WTC11 (cell line): ENCODE results near the gene SLC15A4. TPM values are rescaled to one million over a fixed set of nuclear protein-coding genes. Genes with fewer than 3 reads are reported as not detected.

Experiments
- ATAC-seq: fragments of 200-7000 bp; cut with Tn5 transposase; 2 replicates; pipeline ENCODE4 v1.10.0; 2021; ENCODE audit warnings: mild to moderate bottlenecking, moderate library complexity
- CTCF ChIA-PET: fragments of 300-600 bp; sonication (Branson Sonifier 250); formaldehyde crosslinking; loops from one replicate; lab custom pipeline; 2021; ENCODE audit warnings: antibody characterized with exemption; lab: Charles Lee
- POLR2A ChIA-PET: fragments of 350-600 bp; sonication (Branson Sonifier 250); formaldehyde crosslinking; loops from one replicate; lab custom pipeline; 2021; ENCODE audit warnings: antibody characterized with exemption; lab: Charles Lee
- DNase-seq: peaks from one replicate; pipeline ENCODE4 v3.0.0; 2021; ENCODE audit warnings: low spot score
- H3K27ac Mint-ChIP-seq: 2 replicates; pipeline ENCODE4 v1.8.0; 2021; ENCODE audit warnings: mixed read lengths
- H3K27me3 Mint-ChIP-seq: 2 replicates; pipeline ENCODE4 v1.8.0; 2021; ENCODE audit warnings: low read depth, mild to moderate bottlenecking, moderate library complexity, mixed read lengths
- H3K36me3 Mint-ChIP-seq: 2 replicates; pipeline ENCODE4 v1.8.0; 2021; ENCODE audit warnings: mixed read lengths
- H3K4me1 Mint-ChIP-seq: 2 replicates; pipeline ENCODE4 v1.8.0; 2022; ENCODE audit warnings: mixed read lengths
- H3K4me3 Mint-ChIP-seq: 2 replicates; pipeline ENCODE4 v1.8.0; 2021; ENCODE audit warnings: mild to moderate bottlenecking, moderate library complexity, mixed read lengths
- H3K9me3 Mint-ChIP-seq: 2 replicates; pipeline ENCODE4 v1.8.0; 2021; ENCODE audit warnings: mixed read lengths
- AFF4 ChIP-seq: sonication (generic); formaldehyde crosslinking; IDR thresholded peaks from 2 replicates; pipeline ENCODE4 v1.8.1; 2023; ENCODE audit warnings: mild to moderate bottlenecking, missing genetic modification reagents, borderline replicate concordance
- ARID4B ChIP-seq: sonication (generic); formaldehyde crosslinking; IDR thresholded peaks from 2 replicates; pipeline ENCODE4 v1.8.0; 2023; ENCODE audit warnings: missing genetic modification reagents, mild to moderate bottlenecking, borderline replicate concordance
- ATF2 ChIP-seq: sonication (generic); formaldehyde crosslinking; IDR thresholded peaks from 2 replicates; pipeline ENCODE4 v1.8.1; 2022; ENCODE audit warnings: low read depth, missing genetic modification reagents, borderline replicate concordance
- CBFB ChIP-seq: sonication (generic); formaldehyde crosslinking; IDR thresholded peaks from 2 replicates; pipeline ENCODE4 v1.8.1; 2022; ENCODE audit warnings: mild to moderate bottlenecking, low read depth, missing genetic modification reagents
- CTCF ChIP-seq: fragments of 200-600 bp; IDR thresholded peaks from 2 replicates; pipeline ENCODE4 v1.8.0; 2022; ENCODE audit warnings: antibody characterized with exemption
- ETV6 ChIP-seq: sonication (generic); formaldehyde crosslinking; IDR thresholded peaks from 2 replicates; pipeline ENCODE4 v1.8.1; 2022; ENCODE audit warnings: mild to moderate bottlenecking, missing genetic modification reagents
- FOXK1 ChIP-seq: sonication (generic); formaldehyde crosslinking; IDR thresholded peaks from 2 replicates; pipeline ENCODE4 v1.8.0; 2022; ENCODE audit warnings: mild to moderate bottlenecking, moderate library complexity, missing genetic modification reagents
- GRHL2 ChIP-seq: fragments of 250-450 bp; sonication (Bioruptor Pico); IDR thresholded peaks from 2 replicates; pipeline ENCODE4 v1.8.0; 2022; ENCODE audit warnings: mild to moderate bottlenecking, moderate library complexity; ENCODE audit not compliant: insufficient replicate concordance, severe bottlenecking
- IRF1 ChIP-seq: sonication (generic); formaldehyde crosslinking; IDR thresholded peaks from 2 replicates; pipeline ENCODE4 v1.8.0; 2023; ENCODE audit warnings: missing genetic modification reagents
- JAZF1 ChIP-seq: fragments of 250-450 bp; sonication (Bioruptor Pico); IDR thresholded peaks from 2 replicates; pipeline ENCODE4 v1.9.0; 2021; ENCODE audit warnings: moderate library complexity, mild to moderate bottlenecking, inconsistent platforms
- JUN ChIP-seq: sonication (generic); formaldehyde crosslinking; IDR thresholded peaks from 2 replicates; pipeline ENCODE4 v1.8.0; 2023; ENCODE audit warnings: mild to moderate bottlenecking, missing genetic modification reagents
- KAT7 ChIP-seq: sonication (generic); formaldehyde crosslinking; IDR thresholded peaks from 2 replicates; pipeline ENCODE4 v1.8.1; 2023; ENCODE audit warnings: missing genetic modification reagents, mild to moderate bottlenecking, borderline replicate concordance
- NR2C2 ChIP-seq: sonication (generic); formaldehyde crosslinking; IDR thresholded peaks from 2 replicates; pipeline ENCODE4 v1.8.0; 2022; ENCODE audit warnings: mild to moderate bottlenecking, missing genetic modification reagents
- PRRX2 ChIP-seq: fragments of 250-450 bp; sonication (Bioruptor Pico); IDR thresholded peaks from 2 replicates; pipeline ENCODE4 v1.8.0; 2021; ENCODE audit warnings: mild to moderate bottlenecking
- RORB ChIP-seq: fragments of 250-450 bp; sonication (Bioruptor Pico); IDR thresholded peaks from 2 replicates; pipeline ENCODE4 v1.9.0; 2021; ENCODE audit warnings: mild to moderate bottlenecking
- SP1 ChIP-seq: sonication (generic); formaldehyde crosslinking; conservative IDR thresholded peaks from 2 replicates; pipeline ENCODE4 v1.8.1; 2022; ENCODE audit warnings: missing genetic modification reagents
- USF2 ChIP-seq: sonication (generic); formaldehyde crosslinking; IDR thresholded peaks from 2 replicates; pipeline ENCODE4 v1.8.1; 2023; ENCODE audit warnings: mild to moderate bottlenecking, missing genetic modification reagents, moderate library complexity
- ZMAT4 ChIP-seq: fragments of 250-450 bp; sonication (Bioruptor Pico); IDR thresholded peaks from 2 replicates; pipeline ENCODE4 v1.9.0; 2021; ENCODE audit warnings: mild to moderate bottlenecking
- ZNF138 ChIP-seq: sonication (generic); formaldehyde crosslinking; conservative IDR thresholded peaks from 2 replicates; pipeline ENCODE4 v1.8.1; 2022; ENCODE audit warnings: mild to moderate bottlenecking, moderate library complexity, missing genetic modification reagents
- ZNF396 ChIP-seq: fragments of 250-450 bp; sonication (Bioruptor Pico); IDR thresholded peaks from 2 replicates; pipeline ENCODE4 v1.8.0; 2021; ENCODE audit warnings: mild to moderate bottlenecking, moderate library complexity, borderline replicate concordance
- total RNA-seq: library from RNA; stranded (reverse); gene quantifications from 3 replicates; pipeline ENCODE4 v1.2.3, GENCODE V29; 2021

The SLC15A4 gene
- total RNA-seq, 1 experiment from 2014 or later, result 6.4 TPM

GRCh38 chr12:128792881-128793280 lies 30.9 kb downstream of the SLC15A4 start:
- ChIA-PET POLR2A (no interaction called here), CTCF (no interaction called here)
- no peak for DNase-seq
- Mint-ChIP-seq H3K27ac (no peak overlapping the region), H3K9me3 (peaks cover 40% of the 10 kb centered on the region), H3K4me1 (peaks cover 3% of the 10 kb centered on the region; the same call in 1 of the 2 replicates), H3K4me3 (no peak overlapping the region), H3K27me3 (peaks cover 16% of the 10 kb centered on the region), H3K36me3 (peaks cover 73% of the 10 kb centered on the region)
- ATAC-seq, result no peak
- TF ChIP-seq ATF2 (CRISPR knock-in tag), result no peak
- TF ChIP-seq USF2 (CRISPR knock-in tag), result no peak
- no peak for TF ChIP-seq SP1 (CRISPR knock-in tag)
- TF ChIP-seq PRRX2 (CRISPR knock-in tag), result no peak
- TF ChIP-seq ZNF138 (CRISPR knock-in tag), result no peak
- TF ChIP-seq GRHL2 (CRISPR knock-in tag), result no peak
- TF ChIP-seq JUN (CRISPR knock-in tag), result no peak
- no peak for TF ChIP-seq ETV6 (CRISPR knock-in tag)
- TF ChIP-seq FOXK1 (CRISPR knock-in tag), result no peak
- no peak for TF ChIP-seq JAZF1
- no peak for TF ChIP-seq CBFB
- TF ChIP-seq CTCF, result no peak
- no peak for TF ChIP-seq ZMAT4
- TF ChIP-seq ARID4B, result no peak
- no peak for TF ChIP-seq ZNF396 (CRISPR knock-in tag)
- TF ChIP-seq KAT7 (CRISPR knock-in tag), result no peak
- TF ChIP-seq RORB (CRISPR knock-in tag), result no peak

- peaks cover 38% of the 10 kb centered on the region for H3K9me3 Mint-ChIP-seq
- peaks cover 72% of the 10 kb centered on the region for H3K36me3 Mint-ChIP-seq
- DNase-seq (no peak), ATAC-seq (no peak)
- no peak for TF ChIP-seq NR2C2 (CRISPR knock-in tag)
- no peak for TF ChIP-seq AFF4
- TF ChIP-seq FOXK1 (CRISPR knock-in tag), result no peak
- no peak for TF ChIP-seq JAZF1
- no peak for TF ChIP-seq IRF1 (CRISPR knock-in tag)
- ChIA-PET CTCF (no interaction called here), POLR2A (no interaction called here)
- H3K4me1 Mint-ChIP-seq, result no peaks in the 10 kb centered on the region
- no peak overlapping the region for H3K27ac Mint-ChIP-seq
- no peak overlapping the region for H3K4me3 Mint-ChIP-seq
- peaks cover 14% of the 10 kb centered on the region for H3K27me3 Mint-ChIP-seq
These were observed 31.4 kb downstream of the SLC15A4 start for GRCh38 chr12:128792398-128792797.
